Astrocyte (in vitro differentiated cells and primary cell): Measurements from ENCODE around the gene RBP3. TPM values are rescaled to one million over a fixed set of nuclear protein-coding genes. Genes with fewer than 3 reads are reported as not detected.

ENCODE experiments used
- DNase-seq: peaks from one replicate; pipeline ENCODE4 v3.0.0-alpha.2; 2010; ENCODE audit warnings: low read depth
- FAIRE-seq: peaks from 2 replicates; lab custom pipeline; 2011; peaks lifted over from hg19 to GRCh38; lab: Jason Lieb, UNC
- H2AFZ ChIP-seq: 2 replicates; pipeline ENCODE4 v1.6.0; 2012; ENCODE audit warnings: low read depth, low read length, inconsistent platforms
- H3K27ac ChIP-seq: 2 replicates; pipeline ENCODE4 v1.5.1; 2011; ENCODE audit warnings: low read depth, low read length, inconsistent platforms
- H3K27me3 ChIP-seq: 2 replicates; pipeline ENCODE4 v1.6.0; 2011; ENCODE audit warnings: low read length, inconsistent platforms; ENCODE audit not compliant: insufficient read depth
- H3K36me3 ChIP-seq: 2 replicates; pipeline ENCODE4 v1.5.1; 2011; ENCODE audit warnings: low read length, inconsistent platforms; ENCODE audit not compliant: insufficient read depth
- H3K4me1 ChIP-seq: 2 replicates; pipeline ENCODE4 v1.5.1; 2011; ENCODE audit warnings: low read length, inconsistent platforms; ENCODE audit not compliant: insufficient read depth
- H3K4me2 ChIP-seq: 2 replicates; pipeline ENCODE4 v1.6.0; 2012; ENCODE audit warnings: low read length, inconsistent platforms
- H3K4me3 ChIP-seq: 2 replicates; pipeline ENCODE4 v1.5.1; 2011; ENCODE audit warnings: low read depth, mild to moderate bottlenecking, low read length, inconsistent platforms; ENCODE audit not compliant: insufficient read depth
- H3K79me2 ChIP-seq: 2 replicates; pipeline ENCODE4 v1.6.0; 2012; ENCODE audit warnings: mild to moderate bottlenecking, low read length, inconsistent platforms; ENCODE audit not compliant: insufficient read depth
- H3K9ac ChIP-seq: 2 replicates; pipeline ENCODE4 v1.6.0; 2012; ENCODE audit warnings: mild to moderate bottlenecking, low read length, inconsistent platforms
- H3K9me3 ChIP-seq: 2 replicates; pipeline ENCODE4 v1.5.1; 2012; ENCODE audit warnings: low read depth, mild to moderate bottlenecking, low read length, inconsistent platforms; ENCODE audit not compliant: insufficient read depth
- H4K20me1 ChIP-seq: 2 replicates; pipeline ENCODE4 v1.6.0; 2012; ENCODE audit warnings: low read length, inconsistent platforms; ENCODE audit not compliant: insufficient read depth
- H3K27ac Mint-ChIP-seq: one replicate; pipeline ENCODE4 v1.8.0; 2021; ENCODE audit warnings: mild to moderate bottlenecking, mixed read lengths; ENCODE audit not compliant: unreplicated experiment
- H3K27me3 Mint-ChIP-seq: one replicate; pipeline ENCODE4 v1.8.0; 2021; ENCODE audit warnings: low read depth, mixed read lengths; ENCODE audit not compliant: unreplicated experiment
- H3K36me3 Mint-ChIP-seq: one replicate; pipeline ENCODE4 v1.8.0; 2021; ENCODE audit warnings: low read depth, mixed read lengths; ENCODE audit not compliant: unreplicated experiment
- H3K4me1 Mint-ChIP-seq: one replicate; pipeline ENCODE4 v1.8.0; 2021; ENCODE audit warnings: low read depth, mixed read lengths; ENCODE audit not compliant: unreplicated experiment
- H3K4me3 Mint-ChIP-seq: one replicate; pipeline ENCODE4 v1.8.0; 2021; ENCODE audit warnings: mild to moderate bottlenecking, moderate library complexity, mixed read lengths; ENCODE audit not compliant: unreplicated experiment
- H3K9me3 Mint-ChIP-seq: one replicate; pipeline ENCODE4 v1.8.0; 2021; ENCODE audit warnings: mild to moderate bottlenecking, mixed read lengths; ENCODE audit not compliant: unreplicated experiment
- CTCF ChIP-seq: IDR thresholded peaks from 2 replicates; pipeline ENCODE4 v1.5.1; 2011; ENCODE audit warnings: low read depth, mild to moderate bottlenecking, inconsistent platforms, low read length, moderate library complexity; ENCODE audit not compliant: insufficient read depth
- EZH2 ChIP-seq: IDR thresholded peaks from 2 replicates; pipeline ENCODE4 v1.6.1; 2012; ENCODE audit warnings: mild to moderate bottlenecking, low read length, inconsistent platforms; ENCODE audit not compliant: insufficient read depth
- total RNA-seq: library from RNA; stranded (reverse); gene quantifications from 2 replicates; pipeline ENCODE4 v1.2.1, GENCODE V29; 2021

Gene RBP3
- total RNA-seq, 1 donor from 2014 or later, result not detected

GRCh38 chr10:47331954-47332353, 16.2 kb upstream of the RBP3 start:
- H3K4me3 Mint-ChIP-seq, result no peak overlapping the region

GRCh38 chr10:47332371-47332770, 15.8 kb upstream of the RBP3 start:
- TF ChIP-seq CTCF, result no peak
- TF ChIP-seq EZH2, result no peak
- Histone ChIP-seq H3K4me3 (no peak overlapping the region), H3K4me2 (no peak overlapping the region), H3K4me1 (no peaks in the 10 kb centered on the region), H4K20me1 (no peaks in the 10 kb centered on the region), H3K9ac (no peak overlapping the region), H2AFZ (no peak overlapping the region), H3K9me3 (no peaks in the 10 kb centered on the region), H3K27ac (no peak overlapping the region), H3K27me3 (peaks cover 12% of the 10 kb centered on the region), H3K79me2 (no peaks in the 10 kb centered on the region), H3K36me3 (no peaks in the 10 kb centered on the region)
- Mint-ChIP-seq H3K4me3 (no peak overlapping the region), H3K27ac (no peak overlapping the region), H3K9me3 (no peaks in the 10 kb centered on the region), H3K4me1 (peaks cover 3% of the 10 kb centered on the region), H3K27me3 (peaks cover 41% of the 10 kb centered on the region), H3K36me3 (no peaks in the 10 kb centered on the region)
- no peak for DNase-seq
- no peak for FAIRE-seq

More at GRCh38 chr10:47331954-47332353, 16.2 kb upstream of the RBP3 start:
- Histone ChIP-seq H2AFZ (no peak overlapping the region), H3K27me3 (peaks cover 11% of the 10 kb centered on the region), H3K4me1 (no peaks in the 10 kb centered on the region), H3K27ac (no peak overlapping the region), H3K9ac (no peak overlapping the region), H3K36me3 (no peaks in the 10 kb centered on the region), H3K79me2 (no peaks in the 10 kb centered on the region), H4K20me1 (no peaks in the 10 kb centered on the region), H3K4me3 (no peak overlapping the region), H3K4me2 (no peak overlapping the region), H3K9me3 (no peaks in the 10 kb centered on the region)
- TF ChIP-seq CTCF, result no peak
- no peak for TF ChIP-seq EZH2
- Mint-ChIP-seq H3K27ac (no peak overlapping the region), H3K4me1 (peaks cover 3% of the 10 kb centered on the region), H3K9me3 (no peaks in the 10 kb centered on the region), H3K27me3 (peaks cover 40% of the 10 kb centered on the region), H3K36me3 (no peaks in the 10 kb centered on the region)
- DNase-seq, result no peak
- no peak for FAIRE-seq

- no peak overlapping the region for H3K4me3 ChIP-seq
- no peak overlapping the region for H3K27ac Mint-ChIP-seq
- H2AFZ ChIP-seq, result no peak overlapping the region
- no peak overlapping the region for H3K4me3 Mint-ChIP-seq
- H3K4me1 Mint-ChIP-seq, result peaks cover 3% of the 10 kb centered on the region
- no peak overlapping the region for H3K4me2 ChIP-seq
- TF ChIP-seq CTCF (no peak), EZH2 (no peak)
- no peak overlapping the region for H3K9ac ChIP-seq
- FAIRE-seq (no peak), DNase-seq (no peak)
- peaks cover 16% of the 10 kb centered on the region for H3K27me3 ChIP-seq
- H4K20me1 ChIP-seq, result no peaks in the 10 kb centered on the region
- no peaks in the 10 kb centered on the region for H3K36me3 ChIP-seq
- H3K9me3 Mint-ChIP-seq, result no peaks in the 10 kb centered on the region
- H3K79me2 ChIP-seq, result no peaks in the 10 kb centered on the region
- no peaks in the 10 kb centered on the region for H3K9me3 ChIP-seq
- H3K27me3 Mint-ChIP-seq, result peaks cover 38% of the 10 kb centered on the region
- no peaks in the 10 kb centered on the region for H3K36me3 Mint-ChIP-seq
- H3K4me1 ChIP-seq, result no peaks in the 10 kb centered on the region
- H3K27ac ChIP-seq, result no peak overlapping the region
These were observed 15.2 kb upstream of the RBP3 start for GRCh38 chr10:47332946-47333345.
